Measurements from ENCODE around the gene S100A8. TPM values are rescaled to one million over a fixed set of nuclear protein-coding genes. Genes with fewer than 3 reads are reported as not detected.

S100A8 gene
- total RNA-seq, 3 donors from 2014 or later: 3.4 to 90.6 (median 22.4) TPM

GRCh38 chr1:153432874-153433681, 42.2 kb upstream of the S100A8 start:
- Histone ChIP-seq H3K4me3 (no peak overlapping the region), H3K36me3 (ENCODE audit: low read depth) (no peaks in the 10 kb centered on the region), H3K4me1 (ENCODE audit: low read depth) (no peaks in the 10 kb centered on the region), H3K9me3 (no peaks in the 10 kb centered on the region)
- ATAC-seq (no peak), DNase-seq (no peak)
- TF ChIP-seq, protein P1, sequence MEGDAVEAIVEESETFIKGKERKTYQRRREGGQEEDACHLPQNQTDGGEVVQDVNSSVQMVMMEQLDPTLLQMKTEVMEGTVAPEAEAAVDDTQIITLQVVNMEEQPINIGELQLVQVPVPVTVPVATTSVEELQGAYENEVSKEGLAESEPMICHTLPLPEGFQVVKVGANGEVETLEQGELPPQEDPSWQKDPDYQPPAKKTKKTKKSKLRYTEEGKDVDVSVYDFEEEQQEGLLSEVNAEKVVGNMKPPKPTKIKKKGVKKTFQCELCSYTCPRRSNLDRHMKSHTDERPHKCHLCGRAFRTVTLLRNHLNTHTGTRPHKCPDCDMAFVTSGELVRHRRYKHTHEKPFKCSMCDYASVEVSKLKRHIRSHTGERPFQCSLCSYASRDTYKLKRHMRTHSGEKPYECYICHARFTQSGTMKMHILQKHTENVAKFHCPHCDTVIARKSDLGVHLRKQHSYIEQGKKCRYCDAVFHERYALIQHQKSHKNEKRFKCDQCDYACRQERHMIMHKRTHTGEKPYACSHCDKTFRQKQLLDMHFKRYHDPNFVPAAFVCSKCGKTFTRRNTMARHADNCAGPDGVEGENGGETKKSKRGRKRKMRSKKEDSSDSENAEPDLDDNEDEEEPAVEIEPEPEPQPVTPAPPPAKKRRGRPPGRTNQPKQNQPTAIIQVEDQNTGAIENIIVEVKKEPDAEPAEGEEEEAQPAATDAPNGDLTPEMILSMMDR (IDR thresholded peaks at IDR 0.05): no peak
- intact Hi-C loops (cut with DNase I, micrococcal nuclease): no loop called here

- H3K4me1 ChIP-seq (ENCODE audit: low read depth): no peaks in the 10 kb centered on the region
- DNase-seq (no peak), ATAC-seq (no peak)
- H3K4me3 ChIP-seq: no peak overlapping the region
- no peaks in the 10 kb centered on the region for H3K9me3 ChIP-seq
- TF ChIP-seq, protein P1 (IDR thresholded peaks at IDR 0.05): no peak
- intact Hi-C loops (cut with DNase I, micrococcal nuclease): no loop called here
- H3K36me3 ChIP-seq (ENCODE audit: low read depth): no peaks in the 10 kb centered on the region
Observed at GRCh38 chr1:153431928-153432327, 41.1 kb upstream of the S100A8 start.

DNA sequence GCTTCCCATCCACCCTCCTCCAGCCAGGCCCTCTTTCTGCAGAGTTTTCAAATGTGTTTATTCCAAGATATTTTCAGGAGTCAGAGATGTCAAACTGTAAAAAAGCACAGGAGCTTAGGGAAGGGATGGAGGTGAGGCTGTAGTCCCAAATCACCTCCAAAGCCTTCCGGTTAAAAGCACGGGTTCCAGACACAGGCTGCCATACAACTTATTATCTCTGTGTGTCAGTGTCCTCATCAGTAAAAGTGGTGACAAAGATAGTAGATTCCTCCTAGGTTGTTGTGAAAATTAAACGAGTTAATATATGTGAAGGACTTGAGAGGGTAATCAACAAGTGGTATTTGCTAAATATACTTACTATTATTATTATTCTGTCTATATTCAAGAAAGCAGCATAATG, 40.6 kb upstream of the S100A8 start:
- ATAC-seq: no peak
- Histone ChIP-seq H3K4me3 (no peak overlapping the region), H3K36me3 (ENCODE audit: low read depth) (no peaks in the 10 kb centered on the region), H3K9me3 (no peaks in the 10 kb centered on the region), H3K4me1 (ENCODE audit: low read depth) (no peaks in the 10 kb centered on the region)
- intact Hi-C loops (cut with DNase I, micrococcal nuclease): no loop called here
- TF ChIP-seq, protein P1 (IDR thresholded peaks at IDR 0.05): no peak
- no peak for DNase-seq

DNA sequence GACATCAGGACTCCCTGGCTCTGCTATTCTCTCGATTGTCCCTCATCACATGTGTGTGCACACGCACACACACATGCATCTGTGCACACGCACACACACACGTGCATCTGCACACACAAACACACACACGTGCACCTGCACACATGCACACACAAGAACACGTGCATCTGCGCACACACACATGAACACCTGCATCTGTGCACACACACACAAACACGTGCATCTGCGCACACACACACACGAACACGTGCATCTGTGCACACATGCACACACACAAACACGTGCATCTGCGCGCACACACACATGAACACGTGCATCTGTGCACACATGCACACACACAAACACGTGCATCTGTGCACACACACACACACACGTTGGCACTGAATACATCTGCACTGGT, 40.1 kb upstream of the S100A8 start:
- ATAC-seq (no peak), DNase-seq (no peak)
- H3K4me1 ChIP-seq (ENCODE audit: low read depth): no peaks in the 10 kb centered on the region
- TF ChIP-seq, protein P1 (IDR thresholded peaks at IDR 0.05): no peak
- H3K36me3 ChIP-seq (ENCODE audit: low read depth): no peaks in the 10 kb centered on the region
- no peaks in the 10 kb centered on the region for H3K9me3 ChIP-seq
- H3K4me3 ChIP-seq: no peak overlapping the region
- intact Hi-C loops (cut with DNase I, micrococcal nuclease): no loop called here

GRCh38 chr1:153430561-153430960, 39.7 kb upstream of the S100A8 start:
- intact Hi-C loops (cut with DNase I, micrococcal nuclease): no loop called here
- no peaks in the 10 kb centered on the region for H3K36me3 ChIP-seq (ENCODE audit: low read depth)
- no peak for DNase-seq
- no peaks in the 10 kb centered on the region for H3K4me1 ChIP-seq (ENCODE audit: low read depth)
- TF ChIP-seq, protein P1 (IDR thresholded peaks at IDR 0.05): no peak
- ATAC-seq: no peak
- no peak overlapping the region for H3K4me3 ChIP-seq
- H3K9me3 ChIP-seq: no peaks in the 10 kb centered on the region
